Activated CD8-positive, alpha-beta memory T cell treated with anti-CD3 and anti-CD28 coated beads, Interleukin-2, amount 50 U/mL, for 1 hour (primary cell): Measurements from ENCODE around the gene OR10AD1.
"Not testable (repeated sequence)": the region's sequence is repeated elsewhere in the genome, so short reads cannot be mapped to it uniquely, and the experiment has no call there.

ENCODE experiments used
- DNase-seq: peaks from one replicate; pipeline ENCODE4 v3.0.0-alpha.2; 2020; ENCODE audit errors: extremely low read depth

Gene OR10AD1

DNA sequence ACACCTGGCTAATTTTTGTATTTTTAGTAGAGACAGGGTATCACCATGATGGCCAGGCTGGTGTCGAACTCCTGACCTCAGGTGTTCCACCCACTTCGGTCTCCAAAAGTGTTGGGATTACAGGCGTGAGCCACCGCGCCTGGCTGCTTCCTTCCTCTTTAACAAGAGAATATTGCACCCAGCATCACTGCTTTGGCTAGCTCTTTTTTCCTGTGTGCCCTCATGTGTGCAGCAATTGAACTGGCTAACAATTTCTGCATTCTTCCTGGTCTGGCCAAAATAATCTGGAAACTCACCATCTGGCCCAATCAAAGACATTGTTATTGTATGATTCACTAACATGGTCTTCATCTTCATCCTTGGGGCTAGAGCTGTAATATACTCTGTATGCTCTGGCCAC is 43.0 kb downstream of the OR10AD1 start:
- DNase-seq = no peak

- no peak for DNase-seq
These were observed 45.2 kb downstream of the OR10AD1 start for GRCh38 chr12:48157889-48158370.

DNA sequence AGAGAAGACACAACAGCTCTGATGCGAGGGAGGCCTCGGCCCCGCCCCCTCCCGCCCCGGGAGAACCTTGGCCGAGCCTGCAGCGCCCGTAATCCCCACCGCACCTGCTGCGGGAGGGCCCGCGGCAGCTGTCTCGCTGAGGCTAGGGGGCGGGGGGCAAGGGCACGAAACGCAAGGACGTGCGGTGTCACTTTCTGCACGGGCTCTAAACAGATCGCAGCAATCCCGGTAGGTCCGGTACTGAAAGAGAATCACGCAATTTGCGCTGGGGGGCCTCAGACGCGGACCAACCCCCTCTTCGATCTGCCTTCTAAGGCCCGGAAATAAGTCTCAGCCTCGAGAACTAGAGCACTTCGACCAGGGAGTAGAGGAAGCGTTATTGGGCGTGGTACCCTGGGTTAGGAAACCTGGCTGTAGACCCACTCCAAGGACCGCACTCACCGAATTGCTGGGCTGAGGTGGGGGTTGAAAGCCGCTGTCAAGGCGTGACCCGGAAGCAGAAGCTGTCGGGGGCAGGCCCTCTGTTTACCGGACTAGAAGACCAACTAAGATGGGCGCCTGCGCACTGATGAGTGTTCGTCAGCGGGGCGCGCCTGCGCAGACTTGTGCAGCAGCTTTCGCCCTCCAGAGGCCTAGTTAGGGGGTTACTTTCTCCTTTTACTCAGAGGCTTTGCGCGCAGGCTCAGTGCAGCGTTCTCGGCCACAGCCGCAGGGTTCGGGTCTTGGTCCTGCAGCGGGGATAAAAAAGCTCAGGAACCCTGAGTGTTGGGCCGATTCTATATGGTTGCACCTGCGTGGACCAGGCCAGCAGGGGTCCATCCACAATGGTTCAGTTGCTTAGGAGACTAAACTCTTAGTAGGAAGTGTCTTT is 45.8 kb downstream of the OR10AD1 start, which contains the start of gene ASB8:
Gene ASB8 (minus strand): TSS at position 498 of the 871 bp plus-strand sequence. CDS start 4,019 bp downstream, outside the sequence.
- peak; percentile 98 for DNase-seq

DNA sequence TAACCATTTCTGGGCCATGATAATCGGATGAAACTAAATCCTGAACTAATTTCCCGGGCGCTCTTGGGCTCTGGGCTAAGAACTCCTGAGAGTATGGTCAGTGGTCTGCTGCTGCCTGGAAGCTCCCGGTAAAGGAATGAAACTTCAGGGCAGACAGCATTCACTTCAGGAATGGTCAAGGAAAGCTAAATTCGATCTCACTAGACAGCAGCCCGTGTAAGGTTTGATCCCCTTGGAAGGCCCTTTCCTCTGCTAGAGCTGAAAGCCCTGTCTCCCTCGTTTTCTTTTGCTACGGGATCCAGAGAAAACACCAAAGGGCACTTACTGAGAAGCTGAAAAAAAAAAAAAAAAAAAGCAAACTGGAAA is 46.5 kb downstream of the OR10AD1 start:
- DNase-seq = no peak

DNA sequence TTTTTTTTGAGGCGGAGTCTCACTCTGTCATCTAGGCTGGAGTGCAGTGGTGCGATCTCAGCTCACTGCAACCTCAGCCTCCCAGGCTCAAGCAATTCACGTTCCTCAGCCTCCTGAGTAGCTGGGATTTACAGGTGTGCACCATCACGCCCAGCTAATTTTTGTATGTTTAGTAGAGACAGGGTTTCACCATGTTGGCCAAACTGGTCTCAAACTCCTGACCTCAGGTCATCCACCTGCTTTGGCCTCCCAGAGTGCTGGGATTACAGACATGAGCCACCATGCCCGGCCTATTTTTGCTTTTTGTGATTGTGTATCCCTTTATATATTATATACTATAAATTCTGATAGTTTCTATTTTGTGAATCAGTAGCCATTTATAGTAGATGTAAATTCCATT is 47.3 kb downstream of the OR10AD1 start:
- DNase-seq = not testable (repeated sequence)
